Testis (tissue), 3 donors: ENCODE measurements around the gene ARL17A. TPM values are rescaled to one million over a fixed set of nuclear protein-coding genes. Genes with fewer than 3 reads are reported as not detected.
"Not testable (repeated sequence)": the region's sequence is repeated elsewhere in the genome, so short reads cannot be mapped to it uniquely, and the experiment has no call there.

Source experiments
- DNase-seq: peaks from one replicate; pipeline ENCODE4 v3.0.0-alpha.2; 2019
- H3K27ac ChIP-seq, 2 donors: fragments of 200-600 bp; sonication (generic); one replicate each; pipeline ENCODE4 v1.5.1; 2019
- H3K27me3 ChIP-seq: fragments of 200-600 bp; sonication (generic); one replicate; pipeline ENCODE4 v1.5.1; 2019
- H3K36me3 ChIP-seq: fragments of 200-600 bp; sonication (generic); one replicate; pipeline ENCODE4 v1.5.1; 2017; ENCODE audit warnings: low read depth; ENCODE audit errors: missing control alignments
- H3K4me1 ChIP-seq: fragments of 200-600 bp; sonication (generic); one replicate; pipeline ENCODE4 v1.5.1; 2019
- H3K4me3 ChIP-seq, 2 donors: fragments of 200-600 bp; sonication (generic); one replicate each; pipeline ENCODE4 v1.5.1; 2017 to 2019
- H3K9me3 ChIP-seq: fragments of 200-600 bp; sonication (generic); one replicate; pipeline ENCODE4 v1.5.1; 2017
- WGBS, 2 donors: methylation state at CpG; one replicate each; pipeline ENCODE4 v1.1.5; 2018; 5-methylcytosine and 5-hydroxymethylcytosine counted together
- intact Hi-C: fragments of 100-400 bp; cut with DNase I; formaldehyde crosslinking; loops from one replicate; pipeline ENCODE4 v1.15.1; 2023; ENCODE audit warnings: low total_unique reads
- polyA plus RNA-seq: library from polyadenylated mRNA; stranded (reverse); fragments of 350-450 nt; fragmentation: Illumina TruSeq; extraction: RNeasy Lipid Tissue Mini Kit (QIAGEN cat#74804); gene quantifications from one replicate; pipeline ENCODE4 v1.2.3, GENCODE V29; 2014; ENCODE audit warnings: low read depth, low replicate concordance; ENCODE audit not compliant: insufficient read depth
- small RNA-seq, 2 donors: library from RNA; depleted of rRNA; stranded (forward); fragments of <200 nt; gene quantifications; one replicate each; pipeline ENCODE3, GENCODE V24; 2016
- total RNA-seq, 2 donors: library from RNA; depleted of rRNA; stranded (reverse); fragments of >200 nt; gene quantifications; one replicate each; pipeline ENCODE4 v1.2.3, GENCODE V29; 2016

Gene ARL17A
- total and polyA plus RNA-seq, 3 donors from 2014 or later: 2.8 to 18.0 (median 13.2) TPM

DNA sequence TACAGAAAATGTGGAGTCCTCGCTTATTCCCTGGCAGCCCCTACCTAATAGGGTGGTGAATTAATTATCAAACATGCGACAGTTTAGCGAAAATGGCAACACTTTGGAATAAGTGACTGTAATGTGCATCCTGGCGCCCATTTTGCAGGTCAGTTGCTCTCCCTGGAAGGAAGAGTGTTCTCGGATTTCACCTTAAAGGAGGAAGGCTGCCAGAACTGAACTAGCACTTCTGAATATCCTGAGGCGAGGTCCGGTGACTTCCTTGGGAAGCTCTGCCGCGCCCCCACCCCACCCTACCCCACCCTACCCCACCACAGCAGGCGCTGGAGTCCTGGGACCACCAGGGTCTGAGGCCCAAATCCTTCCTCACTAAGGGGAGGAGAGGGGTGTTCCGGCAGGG, 67.3 kb downstream of the ARL17A start, which contains the start of gene LRRC37A2:
Gene LRRC37A2 (plus strand): TSS at position 301 of the 400 bp plus-strand sequence. CDS start 245 bp downstream, outside the sequence.
- DNase-seq, H3K9me3 ChIP-seq, H3K4me1 ChIP-seq, H3K27ac ChIP-seq, H3K27me3 ChIP-seq, intact Hi-C loops, H3K36me3 ChIP-seq, H3K4me3 ChIP-seq: not testable (repeated sequence)
- WGBS, 2 donors: 82 to 100% methylated on average over 3 of the region's 11 CpGs

DNA sequence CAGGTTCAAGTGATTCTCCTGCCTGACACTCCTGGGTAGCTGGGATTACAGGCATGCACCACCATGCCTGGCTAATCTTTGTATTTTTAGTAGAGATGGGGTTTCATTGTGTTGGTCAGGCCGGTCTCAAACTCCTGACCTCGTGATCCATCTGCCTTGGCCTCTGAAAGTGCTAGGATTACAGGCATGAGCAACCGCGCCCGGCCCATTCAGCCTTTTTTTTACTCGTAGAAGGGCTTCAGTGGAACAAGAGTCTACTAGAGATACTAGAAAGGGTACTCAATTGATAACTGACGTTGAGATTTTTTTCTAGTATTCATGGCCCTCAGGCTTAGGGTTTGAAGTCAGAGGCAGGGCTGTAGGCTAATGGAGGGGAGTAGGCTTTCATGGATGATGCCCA, 73.6 kb downstream of the ARL17A start:
- H3K36me3 ChIP-seq, H3K4me1 ChIP-seq, H3K9me3 ChIP-seq, H3K27me3 ChIP-seq, H3K27ac ChIP-seq, H3K4me3 ChIP-seq, DNase-seq, intact Hi-C loops: not testable (repeated sequence)
- WGBS, 2 donors: 98 to 100% methylated on average over 4 to 7 of the region's 7 CpGs

DNA sequence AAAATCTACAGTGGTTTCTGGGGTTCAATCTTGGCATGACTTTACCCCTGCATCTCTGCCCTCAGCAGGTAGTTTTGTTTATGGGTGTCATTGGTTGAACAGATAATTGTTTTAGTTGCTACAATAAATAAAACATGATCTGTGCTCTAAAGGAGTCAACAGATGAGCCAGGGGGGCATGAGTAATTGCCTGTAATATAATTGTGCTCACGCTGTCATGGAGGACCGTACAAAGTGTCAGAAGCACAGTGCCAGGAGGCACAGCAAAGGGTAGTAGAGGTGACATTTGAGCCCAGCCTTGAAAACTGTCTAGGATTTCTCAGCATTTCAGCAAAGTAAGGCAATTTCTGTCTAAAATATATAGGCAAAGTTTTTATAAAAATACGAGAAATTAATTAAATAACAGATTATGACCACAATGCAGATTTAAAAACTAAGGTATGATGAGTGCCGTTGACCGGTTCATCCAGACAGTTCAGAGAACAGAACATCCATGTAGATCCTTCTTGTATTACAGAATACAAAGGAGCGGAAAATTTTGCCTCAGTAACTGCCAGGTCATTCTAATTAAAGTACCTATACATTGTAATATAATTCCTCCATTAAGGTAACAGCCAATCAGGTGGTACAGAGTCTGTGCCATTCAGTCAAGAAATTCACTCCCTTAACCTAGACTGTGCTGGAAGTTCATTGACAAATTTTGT, 79.9 kb downstream of the ARL17A start:
- H3K4me1 ChIP-seq, H3K27ac ChIP-seq, H3K4me3 ChIP-seq, H3K36me3 ChIP-seq, H3K9me3 ChIP-seq, intact Hi-C loops, DNase-seq, H3K27me3 ChIP-seq: not testable (repeated sequence)
- WGBS, 2 donors: no CpG with 5 or more reads among the region's 6 CpGs

DNA sequence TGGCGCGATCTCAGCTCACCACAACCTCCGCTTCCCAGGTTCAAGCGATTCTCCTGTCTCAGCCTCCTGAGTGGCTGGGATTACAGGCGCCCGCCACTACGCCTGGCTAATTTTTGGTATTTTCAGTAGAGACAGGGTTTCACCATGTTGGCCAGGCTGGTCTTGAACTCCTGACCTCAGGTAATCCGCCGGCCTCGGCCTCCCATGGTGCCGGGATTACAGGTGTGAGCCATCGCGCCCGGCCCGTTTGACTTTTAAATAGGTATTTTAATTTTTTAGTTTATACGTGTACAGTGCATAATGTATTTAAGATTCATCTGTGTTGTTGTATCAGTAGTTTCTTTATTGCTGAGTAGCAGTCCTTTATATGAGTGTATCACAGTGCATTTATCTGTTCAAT, 87.5 kb downstream of the ARL17A start:
- H3K9me3 ChIP-seq, H3K4me1 ChIP-seq, intact Hi-C loops, DNase-seq, H3K4me3 ChIP-seq, H3K27me3 ChIP-seq, H3K27ac ChIP-seq, H3K36me3 ChIP-seq: not testable (repeated sequence)
- WGBS, 2 donors: 91 to 92% methylated on average over 12 of the region's 16 CpGs

DNA sequence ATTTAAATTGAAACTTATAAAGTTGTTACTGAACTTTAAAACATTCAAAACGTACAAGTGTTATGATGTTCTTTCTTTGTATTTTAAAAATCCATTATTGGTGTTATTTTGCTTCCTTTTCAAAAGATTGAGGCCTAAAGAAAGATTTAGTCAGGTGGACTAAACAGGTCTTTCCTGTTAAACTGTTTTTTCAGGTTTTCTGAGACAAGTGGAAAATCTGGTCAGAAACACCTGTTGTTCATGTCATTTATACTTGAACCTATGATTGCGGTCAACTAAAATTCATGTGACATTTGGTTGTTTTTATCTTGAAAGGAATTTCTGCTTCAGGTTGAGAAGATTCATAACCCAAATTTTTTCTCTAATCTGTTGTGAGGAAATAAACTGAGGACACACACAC, 98.2 kb downstream of the ARL17A start:
- H3K27me3 ChIP-seq, DNase-seq, H3K4me3 ChIP-seq, H3K9me3 ChIP-seq, H3K36me3 ChIP-seq, H3K27ac ChIP-seq, intact Hi-C loops, H3K4me1 ChIP-seq: not testable (repeated sequence)
- whole genome bisulfite sequencing, 2 donors: no CpG with 5 or more reads among the region's 2 CpGs

DNA sequence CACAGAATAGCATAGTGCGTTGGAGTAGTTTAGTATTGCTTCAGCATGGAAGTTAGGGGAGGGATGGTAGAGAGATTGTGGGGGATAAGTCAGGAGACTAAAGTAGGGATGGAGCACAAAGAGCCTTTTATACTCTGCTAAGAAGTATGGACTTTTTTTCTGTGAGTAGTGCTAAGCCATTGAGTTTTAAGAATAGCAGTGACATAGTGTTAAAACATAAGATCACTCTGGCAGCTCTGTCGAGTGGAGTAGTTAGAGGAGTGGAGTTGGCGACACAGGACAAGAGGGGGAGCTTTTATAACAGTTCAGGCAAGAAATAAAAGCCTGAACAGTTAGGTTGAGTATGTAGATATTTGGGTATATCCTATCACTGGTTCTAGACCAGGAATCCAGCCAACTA, 100.7 kb downstream of the ARL17A start:
- H3K4me1 ChIP-seq, intact Hi-C loops, H3K27ac ChIP-seq, H3K9me3 ChIP-seq, H3K4me3 ChIP-seq, H3K36me3 ChIP-seq, H3K27me3 ChIP-seq, DNase-seq: not testable (repeated sequence)
- no CpG with 5 or more reads among the region's 3 CpGs for WGBS, 2 donors

DNA sequence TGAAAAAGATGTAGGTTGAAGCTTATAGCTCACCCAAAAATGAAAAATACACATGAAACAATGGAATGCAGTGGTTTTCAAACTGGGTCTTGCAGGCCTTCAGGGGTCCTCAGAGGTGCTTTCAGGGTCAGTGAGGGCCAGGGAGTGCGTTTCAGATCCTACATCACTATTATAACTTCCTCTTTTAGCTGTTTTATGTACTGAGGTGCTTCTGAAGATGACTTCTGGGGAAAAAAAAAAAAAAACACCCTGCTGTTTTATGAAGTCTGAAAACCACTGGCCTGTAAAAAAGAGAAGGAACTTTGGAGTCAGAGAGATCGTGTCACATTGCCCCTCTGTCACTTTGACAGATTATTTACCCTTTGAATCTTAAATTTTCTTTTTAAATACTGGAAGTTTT, 103.9 kb downstream of the ARL17A start:
- WGBS, 2 donors: 70 to 100% methylated on average over 1 to 2 of the region's 2 CpGs
- H3K27ac ChIP-seq, DNase-seq, H3K27me3 ChIP-seq, H3K36me3 ChIP-seq, H3K4me1 ChIP-seq, H3K9me3 ChIP-seq, H3K4me3 ChIP-seq, intact Hi-C loops: not testable (repeated sequence)

DNA sequence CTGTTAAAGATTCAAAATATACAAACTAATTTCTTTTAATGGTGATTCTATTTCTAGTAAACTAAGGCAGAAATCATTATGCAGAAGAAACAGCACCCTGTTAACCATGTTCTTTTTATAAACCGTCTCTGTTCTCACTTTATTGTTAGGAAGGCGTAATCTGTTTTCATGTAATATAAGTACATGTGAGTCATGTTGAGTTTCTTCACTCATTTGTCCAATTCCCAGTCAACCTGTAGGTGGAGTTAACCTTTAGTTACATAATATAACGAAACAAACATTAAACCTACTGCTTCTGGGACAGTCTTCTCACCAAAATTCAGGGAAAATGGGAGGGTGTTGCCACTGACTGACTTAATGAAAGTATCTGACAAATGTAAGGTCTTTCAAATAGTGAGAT, 105.0 kb downstream of the ARL17A start:
- intact Hi-C loops, H3K27ac ChIP-seq, H3K9me3 ChIP-seq, DNase-seq, H3K36me3 ChIP-seq, H3K4me1 ChIP-seq, H3K27me3 ChIP-seq, H3K4me3 ChIP-seq: not testable (repeated sequence)
- WGBS, 2 donors: no CpG with 5 or more reads among the region's 3 CpGs

DNA sequence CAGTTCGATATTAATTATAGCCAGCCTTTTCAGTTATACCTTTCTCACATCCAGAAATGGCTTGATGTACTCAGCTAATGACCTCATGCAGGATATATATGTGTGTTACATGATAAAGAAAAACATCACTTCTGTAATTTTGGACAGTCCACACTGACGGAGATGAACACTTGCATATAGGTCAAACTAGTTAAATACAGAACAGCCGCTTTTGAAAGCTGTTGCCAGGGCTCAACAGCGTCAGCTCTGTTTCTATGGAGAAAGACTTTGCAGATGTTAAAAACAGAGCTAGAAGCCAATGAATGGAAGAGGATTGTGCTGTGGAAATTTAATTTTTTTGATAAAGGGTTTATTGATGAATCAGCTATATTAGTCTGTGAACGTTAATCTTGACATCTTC, 111.9 kb downstream of the ARL17A start:
- H3K4me3 ChIP-seq, H3K4me1 ChIP-seq, H3K27ac ChIP-seq, DNase-seq, H3K27me3 ChIP-seq, intact Hi-C loops, H3K36me3 ChIP-seq, H3K9me3 ChIP-seq: not testable (repeated sequence)
- 76 to 83% methylated on average over 2 to 3 of the region's 5 CpGs for WGBS, 2 donors

Small RNAs within 50 kb of the gene (small RNA-seq; reads per million reads assigned to genes)
- 0 reads per million in 2 donors for gene RN7SL199P

Other genes with a start within 250 kb of the ARL17A start
- 10 to 100 TPM in 1 of 2 donors, 1 to 10 TPM in 1; 8.8 to 17.8 TPM for gene ARL17B, start 217.9 kb downstream of the ARL17A start, total RNA-seq
- 4.0 TPM for gene ARL17B, start 217.9 kb downstream of the ARL17A start, polyA plus RNA-seq
- 10 to 100 TPM; 25.0 to 62.0 TPM for gene LRRC37A2, start 67.2 kb downstream of the ARL17A start, total RNA-seq
- gene LRRC37A2, start 67.2 kb downstream of the ARL17A start, polyA plus RNA-seq: 18.0 TPM
- gene NSF, start 11.0 kb upstream of the ARL17A start, total RNA-seq: 10 to 100 TPM; 31.5 to 37.4 TPM
- 42.9 TPM for gene NSF, start 11.0 kb upstream of the ARL17A start, polyA plus RNA-seq
- 1 to 10 TPM; 7.7 to 9.8 TPM for gene WNT3, start 239.0 kb upstream of the ARL17A start, total RNA-seq
- gene WNT3, start 239.0 kb upstream of the ARL17A start, polyA plus RNA-seq: 6.4 TPM